ENCODE results near the gene DIO3.

DIO3 gene

DNA sequence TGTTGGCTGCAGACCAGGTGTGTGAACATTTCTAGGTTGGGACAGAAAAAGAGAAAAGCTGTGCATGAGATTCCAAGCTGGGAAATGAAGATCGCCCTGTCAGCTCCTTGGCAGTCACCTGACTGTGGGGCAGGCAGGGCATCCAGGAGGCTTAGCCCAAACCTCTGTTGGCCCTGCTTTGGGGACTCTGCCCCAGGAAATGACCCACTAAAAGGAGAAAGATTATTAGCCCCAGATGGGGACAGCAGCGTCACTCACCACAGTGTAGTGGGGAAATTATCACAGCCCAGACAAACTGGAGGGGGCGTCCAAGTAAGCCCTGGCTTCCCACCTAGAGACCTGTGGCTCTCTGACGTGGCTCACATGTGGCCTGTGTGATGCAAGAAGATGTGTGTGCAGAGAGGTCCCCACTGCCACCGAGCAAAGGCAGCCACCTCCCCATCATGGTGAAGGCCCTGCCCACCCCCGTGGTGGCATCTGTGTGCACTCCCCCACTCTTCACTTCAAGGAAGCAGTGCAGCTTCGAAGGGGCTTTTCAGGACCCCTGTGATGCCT, 39.1 kb downstream of the DIO3 start:
- no peak for DNase-seq

DNA sequence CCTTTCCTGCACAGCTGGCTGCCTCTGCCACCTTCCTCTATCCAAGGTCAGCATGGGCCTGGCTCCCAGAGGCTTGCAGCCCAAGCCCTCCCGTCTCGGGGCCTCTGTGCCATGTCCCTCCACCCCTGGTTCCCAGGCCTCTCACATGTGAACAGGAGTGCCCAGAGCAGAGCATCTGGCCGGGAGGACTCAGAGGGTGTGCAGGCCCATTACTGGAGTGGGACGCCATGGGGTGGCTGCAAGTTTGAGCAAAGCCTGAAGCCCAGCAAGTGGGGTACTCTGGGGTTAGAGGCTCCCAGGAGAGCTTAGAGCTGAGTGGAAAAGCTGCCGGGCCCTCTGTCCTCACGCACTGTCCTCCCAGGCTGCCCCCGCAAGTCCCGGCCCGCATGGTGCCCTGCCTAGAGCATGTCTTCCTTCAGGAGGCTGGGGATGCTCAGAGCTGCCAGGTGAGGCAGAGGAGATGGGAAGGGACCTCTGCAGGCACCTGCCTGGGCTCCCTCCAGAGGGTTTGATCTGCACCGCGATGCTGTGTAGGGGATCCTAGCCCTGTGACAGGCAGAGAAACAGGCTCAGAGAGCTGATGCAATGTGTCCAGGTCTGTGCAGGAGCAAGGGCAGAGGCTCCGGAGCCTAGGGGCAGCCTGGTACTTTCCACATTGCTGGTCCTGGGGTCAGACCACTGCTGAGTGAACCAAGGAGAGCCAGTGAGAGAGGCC, 39.8 kb downstream of the DIO3 start:
- DNase-seq = no peak

DNA sequence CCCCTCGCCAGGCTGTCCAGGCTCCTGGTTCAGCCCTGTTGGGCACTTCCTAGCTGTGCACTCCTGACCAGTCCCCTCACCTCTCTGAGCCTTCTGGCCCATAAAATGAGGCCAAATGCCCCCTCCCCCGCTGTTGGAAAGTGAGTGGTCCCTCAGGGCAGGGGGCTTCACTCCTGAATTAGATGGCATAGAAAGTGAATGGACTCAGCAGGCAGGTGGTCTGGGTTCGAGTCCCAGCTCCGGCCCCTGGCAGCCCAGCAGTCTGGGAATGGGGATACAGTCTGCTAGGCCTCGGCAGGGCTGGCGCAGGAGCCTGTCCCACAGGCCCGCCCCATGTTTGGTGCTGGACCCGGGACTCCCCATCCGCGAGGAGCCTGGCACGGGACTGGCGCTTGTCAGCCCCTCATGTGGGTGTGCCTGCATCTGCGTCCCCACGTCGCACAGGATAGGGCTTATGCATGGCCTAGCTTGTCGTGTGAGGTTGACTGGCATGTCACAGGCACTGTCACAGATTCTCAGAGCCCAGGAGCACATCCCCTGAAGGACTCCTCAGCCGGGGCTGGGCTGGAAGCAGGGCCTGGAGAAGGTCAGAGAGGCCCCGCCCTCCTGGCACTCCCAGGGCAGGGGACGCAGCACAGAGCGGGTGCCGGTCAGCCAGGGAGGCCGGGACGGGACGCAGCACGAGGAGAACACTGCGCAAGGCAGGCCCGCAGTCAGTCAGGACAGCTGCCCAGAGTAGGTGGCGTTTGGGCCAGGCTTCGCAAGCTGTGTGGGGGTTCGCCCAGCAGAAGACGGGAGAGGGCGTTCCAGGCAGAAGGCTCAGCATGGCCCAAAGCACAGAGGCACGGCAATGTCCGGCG, 40.5 kb downstream of the DIO3 start:
- DNase-seq = no peak

DNA sequence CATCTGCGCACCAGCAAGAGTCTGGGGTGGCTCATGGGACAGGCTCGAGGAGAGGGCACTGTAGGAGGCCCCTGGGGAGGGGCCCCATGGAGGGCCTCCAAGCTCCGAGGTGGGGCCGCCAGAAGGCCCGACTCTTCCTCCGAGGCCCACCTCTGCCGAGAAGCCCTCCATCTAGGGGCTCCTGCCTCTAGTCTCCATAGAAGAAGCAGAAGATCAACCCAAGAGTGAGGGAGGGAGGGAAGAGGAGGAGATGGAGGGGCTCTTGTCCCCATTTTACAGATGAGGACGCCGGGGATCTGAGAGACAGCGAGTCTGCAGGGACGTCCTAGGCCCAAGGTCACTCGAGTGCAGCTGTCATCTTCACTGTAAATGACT, 41.2 kb downstream of the DIO3 start:
- no peak for DNase-seq

DNA sequence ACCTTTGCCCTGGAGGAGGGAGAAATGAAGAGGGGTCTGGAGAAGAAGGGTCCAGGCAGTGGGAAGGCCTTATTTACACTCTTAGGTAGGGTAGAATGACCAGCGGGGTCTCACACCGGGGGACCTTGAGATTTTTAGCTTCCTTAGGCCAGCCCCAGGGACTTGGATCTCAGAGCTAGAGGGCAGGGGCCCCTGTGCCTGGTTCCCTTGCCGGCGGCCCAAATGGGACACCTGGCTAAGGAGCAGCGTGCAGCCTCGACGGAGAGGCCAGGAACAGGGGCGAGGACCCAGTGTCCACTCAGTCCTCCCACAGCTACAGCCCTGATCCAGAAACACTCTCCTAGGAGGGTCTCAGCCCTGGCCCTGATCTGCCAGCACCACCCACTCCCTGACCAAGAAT, 41.8 kb downstream of the DIO3 start:
- DNase-seq = no peak

DNA sequence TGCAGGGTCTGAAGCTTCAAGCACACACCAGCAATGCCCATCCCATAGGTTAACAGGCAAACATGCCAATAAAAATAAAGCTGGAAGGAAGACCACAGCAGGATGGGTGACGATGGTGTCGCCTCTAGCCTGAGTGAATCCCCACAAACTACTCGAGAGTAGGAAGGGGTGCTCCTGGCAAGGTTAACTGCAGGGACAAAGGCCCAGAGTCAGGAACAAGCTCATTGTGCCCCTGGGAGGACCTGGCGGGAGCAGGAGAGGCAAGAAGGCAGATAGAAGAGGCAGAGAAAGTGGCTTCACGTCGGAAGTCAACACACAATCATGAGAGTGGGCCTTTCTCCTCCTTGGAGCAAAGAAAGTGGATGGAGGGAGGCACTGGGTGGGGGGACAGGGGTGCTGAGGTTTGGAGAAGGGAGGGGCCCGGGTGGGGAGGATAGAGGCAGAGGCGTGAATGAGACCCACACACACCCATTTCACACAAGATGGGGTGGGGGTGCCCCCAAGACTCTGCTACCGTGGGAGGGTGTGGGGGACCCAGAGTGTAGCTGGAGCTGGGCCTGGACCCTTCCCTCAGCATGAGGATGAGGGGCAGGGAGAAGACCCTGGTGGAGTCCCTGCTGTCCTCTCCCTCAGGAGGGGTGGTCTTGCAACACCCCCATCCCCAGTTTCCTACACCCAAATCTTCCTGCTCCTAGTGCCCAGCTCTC, 43.1 kb downstream of the DIO3 start:
- DNase-seq = no peak

DNA sequence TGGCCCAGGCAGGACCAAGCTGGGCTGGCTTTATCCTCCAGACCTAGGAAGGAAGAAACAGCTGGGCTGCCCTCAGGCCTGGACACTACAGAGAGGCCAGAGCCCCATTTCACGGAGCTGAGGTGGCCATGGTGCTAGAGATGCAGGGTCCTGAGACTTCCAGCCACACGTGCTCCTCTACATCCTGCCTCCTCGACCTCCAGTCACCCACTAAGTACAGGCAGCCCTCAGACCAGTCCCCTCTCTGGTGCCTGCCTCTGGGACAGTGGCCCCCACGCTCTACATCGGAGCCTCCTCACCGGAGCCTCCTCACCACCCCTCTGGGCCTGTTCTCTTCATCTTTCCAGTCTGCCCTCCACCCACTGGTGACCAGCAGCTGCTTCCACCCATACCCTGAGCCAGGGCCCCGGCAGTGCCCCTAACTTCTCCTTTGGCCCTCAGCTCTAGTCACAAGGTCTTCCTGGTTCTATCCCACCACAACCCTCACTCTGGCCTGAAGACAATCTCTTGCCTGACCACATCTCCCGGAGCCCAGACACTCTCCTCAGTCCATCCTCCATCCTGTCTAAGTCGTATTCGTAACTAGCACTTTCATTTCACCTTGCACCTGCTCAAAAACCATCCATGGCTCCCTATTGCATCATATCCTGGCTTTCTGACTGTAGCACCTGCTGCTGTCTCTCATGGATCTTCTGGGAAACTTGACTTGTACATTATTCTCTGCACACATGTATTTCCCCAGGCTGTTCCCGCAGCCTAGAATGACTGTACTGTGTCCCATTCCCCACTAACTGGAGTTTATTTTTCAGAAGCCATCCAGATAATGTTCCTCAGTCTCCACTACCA, 43.9 kb downstream of the DIO3 start:
- DNase-seq = no peak

DNA sequence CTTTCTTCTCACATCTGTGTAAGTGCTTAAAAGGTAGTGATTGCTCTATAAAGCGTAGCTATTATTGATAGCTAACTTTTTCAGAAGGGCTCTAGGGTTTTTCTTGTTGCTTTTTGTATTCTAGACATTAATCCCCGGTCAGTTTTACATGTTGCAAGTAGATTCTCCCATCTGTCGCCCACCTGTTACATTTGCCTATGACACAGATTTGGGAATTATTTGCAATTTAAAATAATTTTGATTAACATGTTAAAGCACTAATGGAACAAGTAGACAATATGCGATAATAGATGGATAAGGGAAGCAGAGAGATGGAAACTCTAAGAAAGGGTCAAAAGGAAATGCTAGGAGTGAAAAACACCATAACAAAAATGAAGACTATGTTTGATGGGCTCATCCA, 44.5 kb downstream of the DIO3 start:
- no peak for DNase-seq
